ENCODE data around the gene SRGAP1.

DNA sequence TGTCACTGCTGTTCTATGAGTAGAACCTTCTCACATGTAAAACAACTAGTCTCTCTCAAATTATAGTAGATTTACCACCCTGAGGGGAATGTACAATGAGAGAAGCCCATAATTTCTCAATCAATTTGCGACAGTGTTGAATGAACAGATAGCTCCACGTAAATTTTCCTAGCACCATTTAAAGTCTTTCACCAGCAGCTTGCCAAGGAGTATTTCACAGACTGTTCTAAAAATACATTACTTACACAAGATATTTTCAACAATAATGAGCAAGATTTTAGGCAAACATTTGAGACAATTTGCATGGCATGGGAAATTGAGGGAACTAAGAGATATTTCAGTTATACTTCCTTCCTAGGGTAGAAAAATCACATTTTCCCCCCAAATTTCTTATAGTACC lies 226.0 kb downstream of the SRGAP1 start:
- TF ChIP-seq, protein P1, sequence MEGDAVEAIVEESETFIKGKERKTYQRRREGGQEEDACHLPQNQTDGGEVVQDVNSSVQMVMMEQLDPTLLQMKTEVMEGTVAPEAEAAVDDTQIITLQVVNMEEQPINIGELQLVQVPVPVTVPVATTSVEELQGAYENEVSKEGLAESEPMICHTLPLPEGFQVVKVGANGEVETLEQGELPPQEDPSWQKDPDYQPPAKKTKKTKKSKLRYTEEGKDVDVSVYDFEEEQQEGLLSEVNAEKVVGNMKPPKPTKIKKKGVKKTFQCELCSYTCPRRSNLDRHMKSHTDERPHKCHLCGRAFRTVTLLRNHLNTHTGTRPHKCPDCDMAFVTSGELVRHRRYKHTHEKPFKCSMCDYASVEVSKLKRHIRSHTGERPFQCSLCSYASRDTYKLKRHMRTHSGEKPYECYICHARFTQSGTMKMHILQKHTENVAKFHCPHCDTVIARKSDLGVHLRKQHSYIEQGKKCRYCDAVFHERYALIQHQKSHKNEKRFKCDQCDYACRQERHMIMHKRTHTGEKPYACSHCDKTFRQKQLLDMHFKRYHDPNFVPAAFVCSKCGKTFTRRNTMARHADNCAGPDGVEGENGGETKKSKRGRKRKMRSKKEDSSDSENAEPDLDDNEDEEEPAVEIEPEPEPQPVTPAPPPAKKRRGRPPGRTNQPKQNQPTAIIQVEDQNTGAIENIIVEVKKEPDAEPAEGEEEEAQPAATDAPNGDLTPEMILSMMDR (IDR thresholded peaks at IDR 0.05; ENCODE audit: poor library complexity), result no peak
- TF ChIP-seq EZH2 (IDR thresholded peaks at IDR 0.05; ENCODE audit: borderline replicate concordance) (no peak), EZH2phosphoT487 (IDR thresholded peaks at IDR 0.05; ENCODE audit: low read depth, severe bottlenecking, unreplicated experiment) (no peak)
